GM12864 (cell line): ENCODE data around the gene CEP63.

Source experiments
- DNase-seq: peaks from one replicate; pipeline ENCODE4 v3.0.0-alpha.2; 2011; ENCODE audit warnings: low read depth
- H3K4me3 ChIP-seq: 2 replicates; pipeline ENCODE4 v1.5.1; 2011; ENCODE audit warnings: mild to moderate bottlenecking, low read depth, low read length, control low read depth
- TF ChIP-seq, protein P1 (sequence below): IDR thresholded peaks from 2 replicates; pipeline ENCODE4 v1.5.1; 2011; ENCODE audit warnings: low read depth, mild to moderate bottlenecking, moderate library complexity, low read length, control low read depth, inconsistent platforms; ENCODE audit errors: missing control alignments

Gene CEP63

DNA sequence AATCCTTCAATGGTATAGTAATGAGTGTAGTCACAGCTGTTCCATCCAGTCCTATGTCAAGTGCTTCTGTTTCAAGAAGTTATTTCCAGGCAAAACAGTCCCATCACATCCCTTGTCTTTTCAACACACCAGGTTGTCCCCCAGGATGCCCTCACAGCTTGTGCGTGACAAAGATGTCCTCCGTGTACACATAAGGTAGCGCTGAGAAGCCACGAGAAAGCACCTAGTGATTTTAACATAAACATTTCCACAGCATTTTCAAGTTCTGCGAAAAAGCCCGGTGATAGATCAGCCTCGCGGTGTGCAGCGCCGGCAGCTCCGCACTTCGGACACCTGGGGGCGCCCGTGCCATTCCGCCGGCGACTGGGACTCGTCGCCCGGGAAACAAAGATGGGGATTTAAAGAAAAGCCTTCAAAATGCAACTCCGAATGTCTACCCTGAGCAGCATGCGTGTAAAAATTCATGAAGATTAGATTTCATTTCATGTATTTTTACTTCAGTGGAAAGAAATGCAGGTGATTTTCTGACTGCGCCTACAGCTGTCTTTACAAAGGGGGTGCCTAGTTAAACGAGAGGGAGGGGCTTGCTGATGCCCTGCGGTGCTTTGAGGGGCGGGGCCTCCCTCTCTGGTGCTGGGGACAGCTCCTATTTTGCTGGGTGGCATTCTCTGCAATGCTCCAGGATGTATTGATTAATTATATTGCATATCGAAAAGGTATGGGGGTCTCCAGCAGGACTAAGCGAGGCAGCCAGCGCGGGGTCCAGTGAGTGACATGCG, 115.0 kb downstream of the CEP63 start:
- no peak for DNase-seq
- H3K4me3 ChIP-seq = no peak overlapping the region
- TF ChIP-seq, protein P1, sequence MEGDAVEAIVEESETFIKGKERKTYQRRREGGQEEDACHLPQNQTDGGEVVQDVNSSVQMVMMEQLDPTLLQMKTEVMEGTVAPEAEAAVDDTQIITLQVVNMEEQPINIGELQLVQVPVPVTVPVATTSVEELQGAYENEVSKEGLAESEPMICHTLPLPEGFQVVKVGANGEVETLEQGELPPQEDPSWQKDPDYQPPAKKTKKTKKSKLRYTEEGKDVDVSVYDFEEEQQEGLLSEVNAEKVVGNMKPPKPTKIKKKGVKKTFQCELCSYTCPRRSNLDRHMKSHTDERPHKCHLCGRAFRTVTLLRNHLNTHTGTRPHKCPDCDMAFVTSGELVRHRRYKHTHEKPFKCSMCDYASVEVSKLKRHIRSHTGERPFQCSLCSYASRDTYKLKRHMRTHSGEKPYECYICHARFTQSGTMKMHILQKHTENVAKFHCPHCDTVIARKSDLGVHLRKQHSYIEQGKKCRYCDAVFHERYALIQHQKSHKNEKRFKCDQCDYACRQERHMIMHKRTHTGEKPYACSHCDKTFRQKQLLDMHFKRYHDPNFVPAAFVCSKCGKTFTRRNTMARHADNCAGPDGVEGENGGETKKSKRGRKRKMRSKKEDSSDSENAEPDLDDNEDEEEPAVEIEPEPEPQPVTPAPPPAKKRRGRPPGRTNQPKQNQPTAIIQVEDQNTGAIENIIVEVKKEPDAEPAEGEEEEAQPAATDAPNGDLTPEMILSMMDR = peak; percentile 89

GRCh38 chr3:134601539-134602439, 115.9 kb downstream of the CEP63 start:
- no peak for DNase-seq
- TF ChIP-seq, protein P1 = no peak
- H3K4me3 ChIP-seq = no peak overlapping the region

- TF ChIP-seq, protein P1 = no peak
- no peak for DNase-seq
- H3K4me3 ChIP-seq = no peak overlapping the region
Measured at GRCh38 chr3:134602440-134602814, 116.6 kb downstream of the CEP63 start.

DNA sequence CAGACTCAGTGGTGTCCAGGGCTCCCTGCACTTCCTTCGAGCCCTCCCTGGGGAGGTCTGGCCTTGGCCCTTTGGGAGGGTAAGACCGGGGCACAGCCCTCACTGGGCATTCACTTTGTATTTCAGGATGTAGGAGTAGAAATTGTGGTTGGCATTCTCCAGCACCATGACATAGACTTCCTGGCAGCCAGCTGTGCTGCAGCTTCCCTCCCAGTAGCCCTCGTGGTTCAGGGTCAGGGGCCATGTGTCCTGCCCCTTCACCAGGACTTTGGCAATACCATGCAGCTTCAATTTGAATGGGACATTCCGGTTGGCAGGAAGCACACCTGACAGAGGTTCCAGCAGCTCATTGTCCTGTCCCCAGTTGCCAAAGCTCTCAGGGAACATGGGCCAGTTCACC, 117.6 kb downstream of the CEP63 start:
- no peak for DNase-seq
- TF ChIP-seq, protein P1 = no peak
- no peak overlapping the region for H3K4me3 ChIP-seq

- TF ChIP-seq, protein P1 = no peak
- no peak for DNase-seq
- no peak overlapping the region for H3K4me3 ChIP-seq
Measured at GRCh38 chr3:134603956-134604355, 118.1 kb downstream of the CEP63 start.

GRCh38 chr3:134605556-134605955, 119.7 kb downstream of the CEP63 start:
- TF ChIP-seq, protein P1 = no peak
- H3K4me3 ChIP-seq = no peak overlapping the region
- no peak for DNase-seq
